ENCODE measurements around the gene CYP19A1.
A peak's percentile ranks its signal among the peaks of the same experiment; 100 is the strongest.

Gene CYP19A1

GRCh38 chr15:51359981-51360380 lies 21.6 kb upstream of the CYP19A1 start:
- DNase-seq (ENCODE audit: low read depth) = no peak

- no peak for DNase-seq (ENCODE audit: low read depth)
Measured at GRCh38 chr15:51356983-51357382, 18.6 kb upstream of the CYP19A1 start.

- DNase-seq (ENCODE audit: low read depth) = no peak
Measured at GRCh38 chr15:51356147-51356546, 17.8 kb upstream of the CYP19A1 start.

- DNase-seq (ENCODE audit: low read depth) = no peak
Measured at GRCh38 chr15:51355096-51355495, 16.7 kb upstream of the CYP19A1 start.

GRCh38 chr15:51353976-51354375 lies 15.6 kb upstream of the CYP19A1 start:
- DNase-seq (ENCODE audit: low read depth) = no peak

GRCh38 chr15:51350723-51351122 lies 12.3 kb upstream of the CYP19A1 start:
- DNase-seq (ENCODE audit: low read depth) = no peak

GRCh38 chr15:51349156-51349844 lies 10.9 kb upstream of the CYP19A1 start:
- DNase-seq (ENCODE audit: low read depth) = peak; percentile 6

GRCh38 chr15:51348688-51349087 lies 10.3 kb upstream of the CYP19A1 start:
- DNase-seq (ENCODE audit: low read depth) = no peak

GRCh38 chr15:51346136-51346535 lies 7.7 kb upstream of the CYP19A1 start:
- no peak for DNase-seq (ENCODE audit: low read depth)

- no peak for DNase-seq (ENCODE audit: low read depth)
Measured at GRCh38 chr15:51343466-51343865, 5.1 kb upstream of the CYP19A1 start.

- DNase-seq (ENCODE audit: low read depth) = no peak
Measured at GRCh38 chr15:51342227-51342999, 4.0 kb upstream of the CYP19A1 start.

GRCh38 chr15:51341366-51342226 lies 3.2 kb upstream of the CYP19A1 start, which contains the start of gene GLDN:
GLDN (plus strand) TSS chr15:51341655; CDS start chr15:51341685, 30 bp downstream.
- DNase-seq (ENCODE audit: low read depth) = no peak

- peak; percentile 24 for DNase-seq (ENCODE audit: low read depth)
Measured at GRCh38 chr15:51335538-51336410, 2.6 kb downstream of the CYP19A1 start.

GRCh38 chr15:51335087-51335486 lies 3.3 kb downstream of the CYP19A1 start:
- no peak for DNase-seq (ENCODE audit: low read depth)

GRCh38 chr15:51334011-51334451 lies 4.4 kb downstream of the CYP19A1 start:
- no peak for DNase-seq (ENCODE audit: low read depth)

GRCh38 chr15:51333571-51333970 lies 4.8 kb downstream of the CYP19A1 start:
- DNase-seq (ENCODE audit: low read depth) = no peak

GRCh38 chr15:51332206-51333147 lies 5.9 kb downstream of the CYP19A1 start:
- DNase-seq (ENCODE audit: low read depth) = peak; percentile 19

- DNase-seq (ENCODE audit: low read depth) = no peak
Measured at GRCh38 chr15:51331141-51331540, 7.3 kb downstream of the CYP19A1 start.

- DNase-seq (ENCODE audit: low read depth) = no peak
Measured at GRCh38 chr15:51328926-51329325, 9.5 kb downstream of the CYP19A1 start.

- no peak for DNase-seq (ENCODE audit: low read depth)
Measured at GRCh38 chr15:51327081-51327480, 11.3 kb downstream of the CYP19A1 start.
